HepG2 (cell line): ENCODE data around the gene RPS2. TPM values are rescaled to one million over a fixed set of nuclear protein-coding genes. Genes with fewer than 3 reads are reported as not detected.

Source experiments
- DPF2 ChIP-seq: sonication (generic); formaldehyde crosslinking; IDR thresholded peaks from 2 replicates; pipeline ENCODE4 v1.4.0; 2020; ENCODE audit warnings: mild to moderate bottlenecking, low read depth, missing genetic modification reagents, borderline replicate concordance
- GMEB1 ChIP-seq: sonication (generic); formaldehyde crosslinking; IDR thresholded peaks from 2 replicates; pipeline ENCODE4 v1.5.1; 2020; ENCODE audit warnings: missing genetic modification reagents, mild to moderate bottlenecking, borderline replicate concordance
- GRHL1 ChIP-seq: sonication (generic); formaldehyde crosslinking; conservative IDR thresholded peaks from 2 replicates; pipeline ENCODE4 v1.8.0; 2022; ENCODE audit warnings: missing genetic modification reagents
- JARID2 ChIP-seq: sonication (generic); formaldehyde crosslinking; IDR thresholded peaks from 2 replicates; pipeline ENCODE4 v1.8.1; 2023; ENCODE audit warnings: missing genetic modification reagents, inconsistent platforms; ENCODE audit not compliant: insufficient replicate concordance
- KIAA2018 ChIP-seq: sonication (generic); formaldehyde crosslinking; IDR thresholded peaks from 2 replicates; pipeline ENCODE4 v1.5.0; 2020; ENCODE audit warnings: mild to moderate bottlenecking, missing genetic modification reagents, borderline replicate concordance
- MED1 ChIP-seq: sonication (generic); formaldehyde crosslinking; IDR thresholded peaks from 2 replicates; pipeline ENCODE4 v1.4.0; 2020; ENCODE audit warnings: missing genetic modification reagents
- MNT ChIP-seq: fragments of 450-650 bp; IDR thresholded peaks from 2 replicates; pipeline ENCODE4 v1.6.1; 2016
- MTF2 ChIP-seq: sonication (generic); formaldehyde crosslinking; IDR thresholded peaks from 2 replicates; pipeline ENCODE4 v1.5.0; 2020; ENCODE audit warnings: missing genetic modification reagents, borderline replicate concordance
- ZBTB25 ChIP-seq: IDR thresholded peaks from 2 replicates; pipeline ENCODE4 v1.6.1; 2018; ENCODE audit warnings: missing genetic modification reagents
- ZMYM4 ChIP-seq: sonication (generic); formaldehyde crosslinking; IDR thresholded peaks from 2 replicates; pipeline ENCODE4 v1.8.1; 2023; ENCODE audit warnings: mild to moderate bottlenecking, missing genetic modification reagents
- ZNF30 ChIP-seq: sonication (generic); formaldehyde crosslinking; IDR thresholded peaks from 2 replicates; pipeline ENCODE4 v1.5.0; 2020; ENCODE audit warnings: mild to moderate bottlenecking, missing genetic modification reagents
- ZNF331 ChIP-seq: sonication (generic); formaldehyde crosslinking; IDR thresholded peaks from 2 replicates; pipeline ENCODE4 v1.4.0; 2020; ENCODE audit warnings: missing genetic modification reagents
- ZNF674 ChIP-seq: sonication (generic); formaldehyde crosslinking; IDR thresholded peaks from 2 replicates; pipeline ENCODE4 v1.5.0; 2020; ENCODE audit warnings: low read depth, mild to moderate bottlenecking, missing genetic modification reagents
- ZSCAN9 ChIP-seq: IDR thresholded peaks from 2 replicates; pipeline ENCODE4 v1.6.1; 2016; ENCODE audit warnings: borderline replicate concordance
- polyA plus RNA-seq, 8 experiments: library from polyadenylated mRNA; depleted of rRNA in 3 of 8; stranded (reverse) in 7 of 8; unstranded in 1 of 8; fragments of >200 nt; fragmentation: Illumina TruSeq in 4 of 8; extraction: Trizol in 4 of 8; gene quantifications; 2 replicates each; pipeline versions ENCODE4 v1.2.1 to v1.2.3, GENCODE V29; 2011 to 2016; ENCODE audit warnings: low read depth in 4 of 8, missing spikeins in 1 of 8, mixed read lengths in 1 of 8; ENCODE audit not compliant: insufficient read depth in 1 of 8
- total RNA-seq, 5 experiments: library from RNA; depleted of rRNA; stranded (reverse); fragments of >200 nt; fragmentation: Illumina TruSeq; extraction: Trizol; gene quantifications; 2 replicates each; pipeline ENCODE4 v1.2.3, GENCODE V29; 2016; ENCODE audit warnings: low read depth in 1 of 5

Gene RPS2
- total and polyA plus RNA-seq, 2 of the 13 experiments (the other 11 are each of a cell fraction or from before 2014, with no cell fraction given): 1,908 to 4,514 TPM

- TF ChIP-seq MNT (no peak), MTF2 (no peak), GMEB1 (CRISPR knock-in tag) (no peak), ZNF674 (no peak), JARID2 (no peak), ZNF30 (CRISPR knock-in tag) (no peak), ZNF331 (0 out of 2 replicates have a peak, but pooled peaks have one; percentile 59), DPF2 (CRISPR knock-in tag) (no peak), KIAA2018 (CRISPR knock-in tag) (no peak), ZMYM4 (CRISPR knock-in tag) (0 out of 2 replicates have a peak, but pooled peaks have one; percentile 71), MED1 (CRISPR knock-in tag) (peak; percentile 74), ZBTB25 (CRISPR knock-in tag) (no peak; the same call in 1 of the 2 replicates), GRHL1 (no peak), ZSCAN9 (CRISPR knock-in tag) (no peak)
Observed at GRCh38 chr16:1929578-1930337, 34.9 kb downstream of the RPS2 start (continued).
